HEK293 (cell line): ENCODE data around the gene CD163L1.

Source experiments
- CTCF ChIA-PET: fragments of 350-600 bp; formaldehyde crosslinking; extraction: SDS; loops from one replicate; lab custom pipeline; 2021; ENCODE audit warnings: antibody characterized with exemption; lab: Yijun Ruan, JAX
- POLR2A ChIA-PET: fragments of 300-600 bp; formaldehyde crosslinking; extraction: SDS; loops from one replicate; lab custom pipeline; 2020; ENCODE audit warnings: antibody characterized with exemption, inconsistent platforms; lab: Yijun Ruan, JAX
- H3K27ac ChIP-seq: fragments of 200-500 bp; sonication (Bioruptor generic); 2 replicates; pipeline ENCODE4 v1.5.1; 2014; ENCODE audit warnings: low read depth, low read length, control low read depth, inconsistent platforms; ENCODE audit errors: extremely low read depth
- H3K36me3 ChIP-seq, 2 experiments: fragments of 200-500 bp in 1 of 2; sonication (Bioruptor generic) in 1 of 2; 1 replicate in 1 of 2; 2 replicates in 1 of 2; pipeline ENCODE4 v1.5.1; 2014 to 2017; ENCODE audit warnings: inconsistent platforms in 2 of 2, low read length in 2 of 2; ENCODE audit not compliant: control insufficient read depth in 2 of 2, insufficient read depth in 1 of 2
- H3K4me1 ChIP-seq: fragments of 200-500 bp; sonication (Bioruptor generic); 2 replicates; pipeline ENCODE4 v1.5.1; 2014; ENCODE audit warnings: mild to moderate bottlenecking, low read length, inconsistent platforms; ENCODE audit not compliant: control insufficient read depth, insufficient read depth
- H3K4me3 ChIP-seq: 2 replicates; pipeline ENCODE4 v1.5.1; 2011; ENCODE audit warnings: low read depth, mild to moderate bottlenecking, control low read depth, low read length, moderate library complexity
- H3K9me3 ChIP-seq: fragments of 200-500 bp; sonication (Bioruptor generic); 2 replicates; pipeline ENCODE4 v1.5.1; 2014; ENCODE audit warnings: low read depth, low read length, inconsistent platforms; ENCODE audit not compliant: control insufficient read depth, insufficient read depth
- GLI4 ChIP-seq: fragments of 450-650 bp; formaldehyde crosslinking; IDR thresholded peaks from 2 replicates; pipeline ENCODE4 v1.5.1; 2016; ENCODE audit warnings: missing biosample characterization, missing genetic modification characterization
- GLIS2 ChIP-seq: fragments of 450-650 bp; formaldehyde crosslinking; IDR thresholded peaks from 2 replicates; pipeline ENCODE4 v1.5.1; 2016; ENCODE audit warnings: missing biosample characterization, missing genetic modification characterization
- IKZF3 ChIP-seq: fragments of 450-650 bp; IDR thresholded peaks from 2 replicates; pipeline ENCODE4 v1.5.0; 2018; ENCODE audit warnings: missing biosample characterization, mild to moderate bottlenecking, missing genetic modification characterization, moderate library complexity
- SETDB1 ChIP-seq: IDR thresholded peaks from one replicate; pipeline ENCODE4 v1.6.1; 2017; ENCODE audit warnings: mild to moderate bottlenecking, low read length, moderate library complexity, mixed read lengths; ENCODE audit not compliant: insufficient read length
- SP3 ChIP-seq: fragments of 450-650 bp; formaldehyde crosslinking; IDR thresholded peaks from 2 replicates; pipeline ENCODE4 v1.5.1; 2016; ENCODE audit warnings: missing biosample characterization, missing genetic modification characterization
- WT1 ChIP-seq: fragments of 450-650 bp; formaldehyde crosslinking; IDR thresholded peaks from 2 replicates; pipeline ENCODE4 v1.5.1; 2016; ENCODE audit warnings: missing biosample characterization, missing genetic modification characterization
- YY1 ChIP-seq: fragments of 450-650 bp; formaldehyde crosslinking; IDR thresholded peaks from 2 replicates; pipeline ENCODE4 v1.5.1; 2018; ENCODE audit warnings: missing biosample characterization, missing genetic modification characterization
- ZBTB1 ChIP-seq: fragments of 450-650 bp; formaldehyde crosslinking; IDR thresholded peaks from 2 replicates; pipeline ENCODE4 v1.5.1; 2016; ENCODE audit warnings: missing biosample characterization, missing genetic modification characterization
- ZBTB7A ChIP-seq: fragments of 450-650 bp; formaldehyde crosslinking; IDR thresholded peaks from 2 replicates; pipeline ENCODE4 v1.5.1; 2016; ENCODE audit warnings: low read depth, missing biosample characterization, missing genetic modification characterization
- ZFHX2 ChIP-seq: fragments of 450-650 bp; formaldehyde crosslinking; conservative IDR thresholded peaks from 2 replicates; pipeline ENCODE4 v1.5.1; 2016; ENCODE audit warnings: missing biosample characterization, missing genetic modification characterization
- ZNF114 ChIP-seq: fragments of 450-650 bp; formaldehyde crosslinking; IDR thresholded peaks from 2 replicates; pipeline ENCODE4 v1.5.0; 2017; ENCODE audit warnings: missing biosample characterization, missing genetic modification characterization
- ZNF132 ChIP-seq: fragments of 450-650 bp; formaldehyde crosslinking; IDR thresholded peaks from 2 replicates; pipeline ENCODE4 v1.5.1; 2017; ENCODE audit warnings: missing biosample characterization, missing genetic modification characterization, borderline replicate concordance
- ZNF175 ChIP-seq: fragments of 450-650 bp; formaldehyde crosslinking; IDR thresholded peaks from 2 replicates; pipeline ENCODE4 v1.5.1; 2016; ENCODE audit warnings: missing biosample characterization, missing genetic modification characterization
- ZNF302 ChIP-seq: fragments of 450-650 bp; formaldehyde crosslinking; IDR thresholded peaks from 2 replicates; pipeline ENCODE4 v1.5.1; 2016; ENCODE audit warnings: missing biosample characterization, missing genetic modification characterization, low read depth
- ZNF37A ChIP-seq: fragments of 450-650 bp; IDR thresholded peaks from 2 replicates; pipeline ENCODE4 v1.5.1; 2018; ENCODE audit warnings: missing biosample characterization, missing genetic modification characterization
- ZNF426 ChIP-seq: fragments of 450-650 bp; formaldehyde crosslinking; IDR thresholded peaks from 2 replicates; pipeline ENCODE4 v1.5.1; 2017; ENCODE audit warnings: missing biosample characterization, missing genetic modification characterization, mild to moderate bottlenecking, inconsistent platforms, moderate library complexity
- ZNF521 ChIP-seq: fragments of 450-650 bp; formaldehyde crosslinking; IDR thresholded peaks from 2 replicates; pipeline ENCODE4 v1.5.1; 2017; ENCODE audit warnings: missing biosample characterization, mild to moderate bottlenecking, missing genetic modification characterization
- ZNF555 ChIP-seq: fragments of 450-650 bp; formaldehyde crosslinking; conservative IDR thresholded peaks from 2 replicates; pipeline ENCODE4 v1.5.1; 2017; ENCODE audit warnings: missing biosample characterization, mild to moderate bottlenecking, missing genetic modification characterization, inconsistent platforms
- ZNF561 ChIP-seq: fragments of 450-650 bp; IDR thresholded peaks from 2 replicates; pipeline ENCODE4 v1.5.1; 2018; ENCODE audit warnings: missing biosample characterization, missing genetic modification characterization, borderline replicate concordance
- ZNF621 ChIP-seq: fragments of 450-650 bp; formaldehyde crosslinking; IDR thresholded peaks from 2 replicates; pipeline ENCODE4 v1.5.1; 2017; ENCODE audit warnings: missing biosample characterization, missing genetic modification characterization
- ZNF624 ChIP-seq: fragments of 450-650 bp; formaldehyde crosslinking; IDR thresholded peaks from 2 replicates; pipeline ENCODE4 v1.5.1; 2017; ENCODE audit warnings: missing biosample characterization, missing genetic modification characterization
- ZNF792 ChIP-seq: fragments of 450-650 bp; formaldehyde crosslinking; IDR thresholded peaks from 2 replicates; pipeline ENCODE4 v1.5.1; 2016; ENCODE audit warnings: missing biosample characterization, missing genetic modification characterization
- TF ChIP-seq, protein P1 (sequence below): fragments of 450-650 bp; formaldehyde crosslinking; IDR thresholded peaks from 2 replicates; pipeline ENCODE4 v1.5.1; 2016; ENCODE audit warnings: missing biosample characterization, missing genetic modification characterization
- TF ChIP-seq, protein P2 (sequence below): fragments of 450-650 bp; formaldehyde crosslinking; IDR thresholded peaks from 2 replicates; pipeline ENCODE4 v1.5.1; 2016; ENCODE audit warnings: missing biosample characterization, missing genetic modification characterization
- TF ChIP-seq, protein P3 (sequence below): fragments of 450-650 bp; formaldehyde crosslinking; optimal IDR thresholded peaks from 2 replicates; pipeline ENCODE3; 2016; ENCODE audit warnings: missing biosample characterization, mild to moderate bottlenecking, missing genetic modification characterization
- TF ChIP-seq, protein P4 (sequence below): fragments of 450-650 bp; formaldehyde crosslinking; IDR thresholded peaks from 2 replicates; pipeline ENCODE4 v1.5.1; 2016; ENCODE audit warnings: missing biosample characterization, missing genetic modification characterization

CD163L1 gene

DNA sequence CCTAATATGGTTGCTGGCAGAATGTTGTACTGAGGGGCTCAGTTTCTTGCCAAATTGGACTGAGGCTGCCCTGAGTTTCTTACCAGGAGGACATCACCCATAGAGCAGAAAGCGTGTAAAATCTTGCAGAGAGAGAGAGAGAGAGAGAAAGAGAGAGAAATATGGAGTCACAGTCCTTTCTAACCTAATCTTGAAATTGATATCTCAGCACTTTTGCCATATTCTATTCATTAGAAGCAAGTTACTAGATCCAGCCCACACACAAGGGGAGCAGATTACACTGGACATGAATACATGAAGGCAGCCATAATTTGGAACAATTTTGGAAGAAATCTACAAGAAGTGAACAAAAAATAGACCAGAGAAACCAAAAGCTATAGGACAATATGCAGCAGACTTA is 4.1 kb upstream of the CD163L1 start (continued):
- TF ChIP-seq, protein P1, sequence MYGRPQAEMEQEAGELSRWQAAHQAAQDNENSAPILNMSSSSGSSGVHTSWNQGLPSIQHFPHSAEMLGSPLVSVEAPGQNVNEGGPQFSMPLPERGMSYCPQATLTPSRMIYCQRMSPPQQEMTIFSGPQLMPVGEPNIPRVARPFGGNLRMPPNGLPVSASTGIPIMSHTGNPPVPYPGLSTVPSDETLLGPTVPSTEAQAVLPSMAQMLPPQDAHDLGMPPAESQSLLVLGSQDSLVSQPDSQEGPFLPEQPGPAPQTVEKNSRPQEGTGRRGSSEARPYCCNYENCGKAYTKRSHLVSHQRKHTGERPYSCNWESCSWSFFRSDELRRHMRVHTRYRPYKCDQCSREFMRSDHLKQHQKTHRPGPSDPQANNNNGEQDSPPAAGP (tag by site-specific recombination) = no peak
- TF ChIP-seq ZNF561 (tag by site-specific recombination) (no peak), ZNF792 (tag by site-specific recombination) (no peak), ZNF114 (tag by site-specific recombination) (no peak), ZNF621 (tag by site-specific recombination) (no peak), ZNF426 (no peak), YY1 (tag by site-specific recombination) (no peak), ZBTB7A (tag by site-specific recombination) (no peak)
- TF ChIP-seq, protein P2, sequence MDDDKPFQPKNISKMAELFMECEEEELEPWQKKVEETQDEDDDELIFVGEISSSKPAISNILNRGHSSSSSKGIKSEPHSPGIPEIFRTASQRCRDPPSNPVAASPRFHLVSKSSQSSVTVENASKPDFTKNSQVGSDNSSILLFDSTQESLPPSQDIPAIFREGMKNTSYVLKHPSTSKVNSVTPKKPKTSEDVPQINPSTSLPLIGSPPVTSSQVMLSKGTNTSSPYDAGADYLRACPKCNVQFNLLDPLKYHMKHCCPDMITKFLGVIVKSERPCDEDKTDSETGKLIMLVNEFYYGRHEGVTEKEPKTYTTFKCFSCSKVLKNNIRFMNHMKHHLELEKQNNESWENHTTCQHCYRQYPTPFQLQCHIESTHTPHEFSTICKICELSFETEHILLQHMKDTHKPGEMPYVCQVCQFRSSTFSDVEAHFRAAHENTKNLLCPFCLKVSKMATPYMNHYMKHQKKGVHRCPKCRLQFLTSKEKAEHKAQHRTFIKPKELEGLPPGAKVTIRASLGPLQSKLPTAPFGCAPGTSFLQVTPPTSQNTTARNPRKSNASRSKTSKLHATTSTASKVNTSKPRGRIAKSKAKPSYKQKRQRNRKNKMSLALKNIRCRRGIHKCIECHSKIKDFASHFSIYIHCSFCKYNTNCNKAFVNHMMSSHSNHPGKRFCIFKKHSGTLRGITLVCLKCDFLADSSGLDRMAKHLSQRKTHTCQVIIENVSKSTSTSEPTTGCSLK (tag by site-specific recombination) = no peak
- TF ChIP-seq, all 188 proteins: peak for 0

DNA sequence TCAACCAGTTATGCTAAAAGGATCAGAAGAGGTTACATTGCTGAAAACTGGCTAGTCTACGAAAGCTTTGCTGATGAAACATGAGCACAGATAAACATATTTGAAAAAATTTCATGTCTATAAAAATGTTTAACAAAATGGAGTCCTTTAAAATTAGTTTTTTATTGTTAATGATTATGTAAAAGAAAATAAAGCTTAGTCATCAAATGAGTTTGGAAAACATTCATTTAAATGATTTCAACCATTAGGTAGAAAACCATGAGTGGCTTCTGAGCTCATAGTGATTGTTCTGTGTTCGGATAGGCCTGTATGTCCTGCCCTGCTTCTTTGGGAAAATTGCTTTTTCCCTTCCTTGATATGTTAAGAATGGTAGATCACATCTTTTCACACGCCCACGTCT is 584 bp upstream of the CD163L1 start:
- ChIA-PET CTCF (interaction anchor here (0.7 kb wide), 1 partner anchor 282 kb away, joined by 3 read pairs; no protein-coding TSS in a partner anchor), POLR2A (no interaction called here)
- Histone ChIP-seq H3K9me3 (no peaks in the 10 kb centered on the region), H3K4me1 (no peaks in the 10 kb centered on the region; the same call in 1 of the 2 replicates), H3K36me3 (no peaks in the 10 kb centered on the region), H3K27ac (no peak overlapping the region), H3K4me3 (no peak overlapping the region)
- TF ChIP-seq ZNF37A (tag by site-specific recombination) (no peak), ZBTB1 (tag by site-specific recombination) (no peak), ZNF555 (tag by site-specific recombination) (no peak), GLI4 (tag by site-specific recombination) (no peak), ZFHX2 (tag by site-specific recombination) (no peak), SP3 (tag by site-specific recombination) (no peak), WT1 (tag by site-specific recombination) (no peak), ZNF624 (no peak), IKZF3 (no peak), ZNF132 (tag by site-specific recombination) (no peak), ZNF521 (tag by site-specific recombination) (no peak), SETDB1 (no peak), ZNF175 (no peak), GLIS2 (tag by site-specific recombination) (no peak), ZNF302 (no peak)
- TF ChIP-seq, protein P3, sequence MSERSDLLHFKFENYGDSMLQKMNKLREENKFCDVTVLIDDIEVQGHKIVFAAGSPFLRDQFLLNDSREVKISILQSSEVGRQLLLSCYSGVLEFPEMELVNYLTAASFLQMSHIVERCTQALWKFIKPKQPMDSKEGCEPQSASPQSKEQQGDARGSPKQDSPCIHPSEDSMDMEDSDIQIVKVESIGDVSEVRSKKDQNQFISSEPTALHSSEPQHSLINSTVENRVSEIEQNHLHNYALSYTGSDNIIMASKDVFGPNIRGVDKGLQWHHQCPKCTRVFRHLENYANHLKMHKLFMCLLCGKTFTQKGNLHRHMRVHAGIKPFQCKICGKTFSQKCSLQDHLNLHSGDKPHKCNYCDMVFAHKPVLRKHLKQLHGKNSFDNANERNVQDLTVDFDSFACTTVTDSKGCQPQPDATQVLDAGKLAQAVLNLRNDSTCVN = no peak
- TF ChIP-seq, protein P4, sequence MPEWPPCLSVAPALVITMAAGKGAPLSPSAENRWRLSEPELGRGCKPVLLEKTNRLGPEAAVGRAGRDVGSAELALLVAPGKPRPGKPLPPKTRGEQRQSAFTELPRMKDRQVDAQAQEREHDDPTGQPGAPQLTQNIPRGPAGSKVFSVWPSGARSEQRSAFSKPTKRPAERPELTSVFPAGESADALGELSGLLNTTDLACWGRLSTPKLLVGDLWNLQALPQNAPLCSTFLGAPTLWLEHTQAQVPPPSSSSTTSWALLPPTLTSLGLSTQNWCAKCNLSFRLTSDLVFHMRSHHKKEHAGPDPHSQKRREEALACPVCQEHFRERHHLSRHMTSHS (tag by site-specific recombination) = no peak
